ENCODE results near the gene ANTXR2.
"Not testable (repeated sequence)": the region's sequence is repeated elsewhere in the genome, so short reads cannot be mapped to it uniquely, and the experiment has no call there.

ANTXR2 gene

DNA sequence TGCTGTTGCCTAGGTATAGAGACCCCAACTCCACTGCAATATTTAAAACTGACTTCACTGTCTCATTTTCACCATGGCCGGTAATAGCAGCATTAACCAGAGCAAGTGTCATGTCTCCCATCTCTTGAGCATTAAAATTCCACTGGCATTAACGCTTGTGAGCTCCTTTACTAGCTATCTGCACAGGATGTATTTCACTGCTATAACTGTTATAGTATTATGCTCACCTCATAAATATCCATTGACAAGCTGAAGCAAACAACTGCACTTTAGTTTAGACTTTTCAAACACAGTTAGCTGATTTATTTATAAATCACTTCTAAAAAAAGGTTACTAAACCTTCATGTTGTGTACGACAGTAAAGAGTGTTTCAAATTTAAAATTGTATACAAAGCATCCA is 157.8 kb downstream of the ANTXR2 start:
- no peak for DNase-seq (ENCODE audit: low read depth)

DNA sequence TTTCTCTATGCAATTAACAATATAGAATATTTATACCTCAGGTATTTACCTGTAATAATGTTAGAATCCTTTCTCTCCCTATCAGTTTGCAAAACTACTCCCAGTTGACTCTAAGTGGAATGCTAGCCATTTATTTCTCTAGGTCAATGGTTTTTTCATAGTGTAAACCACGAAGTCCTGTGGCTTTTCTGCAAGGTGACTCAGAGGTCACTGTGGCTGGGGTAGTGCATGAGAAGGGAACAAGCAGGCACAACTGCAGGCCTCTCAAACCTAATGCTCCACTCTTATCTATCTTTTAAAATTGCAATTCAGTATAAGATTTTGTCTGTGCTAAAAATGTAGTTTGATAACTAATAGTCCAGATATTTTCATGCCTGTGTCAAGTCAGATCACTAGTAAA is 159.4 kb downstream of the ANTXR2 start:
- DNase-seq (ENCODE audit: low read depth) = no peak

DNA sequence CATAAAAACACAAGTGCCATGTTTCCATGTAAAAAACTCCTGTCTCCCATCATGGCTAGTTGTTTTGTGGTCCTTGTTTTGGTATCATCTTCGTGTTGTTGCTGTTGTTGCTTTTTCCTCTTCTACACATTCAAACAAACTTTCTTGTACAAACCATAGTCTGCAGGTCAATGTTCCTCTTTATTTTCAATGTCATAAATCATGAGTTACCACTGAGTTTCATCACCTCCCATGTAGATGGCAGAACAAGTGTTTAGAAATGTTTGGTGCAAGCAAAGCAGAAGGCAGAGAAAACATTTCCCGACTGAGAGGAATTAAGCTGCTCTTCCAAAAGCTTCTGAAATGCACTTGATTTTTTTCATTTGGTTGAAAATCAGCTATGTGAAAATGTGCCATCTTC is 166.0 kb downstream of the ANTXR2 start:
- no peak for DNase-seq (ENCODE audit: low read depth)

DNA sequence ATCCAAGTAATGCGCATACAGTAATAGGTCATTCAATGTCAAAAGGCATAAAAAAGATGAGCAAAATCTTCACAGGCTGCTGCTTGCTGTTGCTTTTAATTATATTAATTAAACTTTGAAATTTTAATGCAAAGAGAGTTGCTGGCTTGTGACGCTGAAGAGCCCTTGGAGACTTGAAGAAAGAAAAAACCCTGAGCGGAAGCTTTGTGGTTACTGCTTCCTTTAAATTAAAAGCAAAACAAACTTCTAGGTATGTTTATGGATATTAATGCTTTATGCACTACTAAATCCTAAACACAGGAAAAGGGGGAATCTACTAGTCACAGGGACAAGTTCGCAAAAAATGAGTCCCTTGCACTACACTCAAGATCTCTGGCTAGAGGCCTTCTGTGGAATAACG is 166.7 kb downstream of the ANTXR2 start:
- DNase-seq (ENCODE audit: low read depth) = no peak

DNA sequence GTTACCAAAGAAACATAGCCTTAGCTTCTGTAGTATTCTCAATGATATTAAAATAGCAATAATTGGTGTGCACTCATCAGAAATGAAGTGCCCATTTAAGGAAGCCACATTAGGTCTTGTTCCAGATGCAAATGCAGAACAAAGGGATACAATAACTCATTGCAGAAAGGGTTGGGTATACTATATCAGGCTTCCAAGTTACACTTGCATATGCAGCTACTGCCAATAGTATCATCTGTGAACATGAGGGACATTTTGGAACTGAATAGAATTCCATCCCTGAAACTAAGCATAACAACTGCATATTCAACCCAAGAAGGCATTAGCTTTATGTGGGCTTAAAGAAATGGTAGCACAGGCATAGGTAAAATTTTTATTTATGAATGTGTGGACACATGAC is 167.8 kb downstream of the ANTXR2 start:
- no peak for DNase-seq (ENCODE audit: low read depth)

DNA sequence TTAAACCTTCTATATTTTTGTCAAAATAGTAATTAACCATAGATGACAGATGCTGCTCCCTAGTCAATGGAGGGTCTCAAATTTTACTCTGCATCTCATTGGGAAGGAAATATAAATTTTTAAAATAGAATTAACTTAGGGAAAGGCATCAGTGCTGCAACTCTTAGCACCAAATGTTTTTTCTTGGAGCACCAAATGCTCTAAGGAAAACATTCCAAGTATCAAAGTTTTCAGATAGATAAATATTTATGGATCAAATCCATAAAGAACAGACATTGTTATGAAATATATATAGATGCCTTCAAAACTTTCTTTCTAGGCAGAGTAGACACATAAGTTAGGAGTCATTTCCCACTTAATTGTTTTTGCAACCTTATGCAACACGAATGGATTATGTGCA is 168.7 kb downstream of the ANTXR2 start:
- no peak for DNase-seq (ENCODE audit: low read depth)

DNA sequence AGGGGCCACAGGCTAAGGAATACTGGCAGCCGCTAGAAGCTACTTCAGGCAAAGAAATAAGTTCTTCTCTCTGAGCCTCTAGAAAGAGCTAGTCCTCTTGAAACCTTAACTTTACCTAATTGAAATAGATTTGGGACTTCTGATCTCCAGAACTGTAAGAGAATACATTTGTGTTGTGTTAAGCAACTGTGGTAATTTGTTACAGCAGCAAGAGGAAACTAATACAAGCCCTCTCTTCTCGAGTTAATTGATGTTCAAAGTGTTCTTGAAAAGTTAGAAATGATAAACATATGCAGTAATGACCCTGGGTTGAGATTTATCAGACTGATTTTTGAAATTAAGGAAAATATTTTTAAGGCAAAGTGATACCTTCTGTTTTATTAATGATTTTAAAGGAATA is 172.8 kb downstream of the ANTXR2 start:
- no peak for DNase-seq (ENCODE audit: low read depth)

DNA sequence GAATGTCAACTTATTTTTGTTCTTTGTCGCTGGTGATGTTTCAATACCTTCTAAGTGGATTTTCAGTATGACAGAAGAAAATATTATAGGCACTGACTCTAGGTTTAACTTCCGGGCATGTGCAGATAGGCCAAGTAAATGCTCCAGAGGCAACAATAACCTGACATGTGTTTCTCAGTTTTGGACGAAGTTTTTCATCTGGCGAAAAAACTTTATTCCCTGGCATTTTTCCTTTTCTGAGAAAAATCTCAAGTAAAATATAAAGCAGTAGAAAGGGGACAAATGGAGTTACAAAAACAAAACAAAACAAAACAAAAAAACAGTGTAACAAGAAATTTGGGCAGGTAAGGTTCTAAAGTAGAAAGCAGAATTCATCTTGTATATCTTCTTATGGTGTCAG is 173.5 kb downstream of the ANTXR2 start:
- no peak for DNase-seq (ENCODE audit: low read depth)

DNA sequence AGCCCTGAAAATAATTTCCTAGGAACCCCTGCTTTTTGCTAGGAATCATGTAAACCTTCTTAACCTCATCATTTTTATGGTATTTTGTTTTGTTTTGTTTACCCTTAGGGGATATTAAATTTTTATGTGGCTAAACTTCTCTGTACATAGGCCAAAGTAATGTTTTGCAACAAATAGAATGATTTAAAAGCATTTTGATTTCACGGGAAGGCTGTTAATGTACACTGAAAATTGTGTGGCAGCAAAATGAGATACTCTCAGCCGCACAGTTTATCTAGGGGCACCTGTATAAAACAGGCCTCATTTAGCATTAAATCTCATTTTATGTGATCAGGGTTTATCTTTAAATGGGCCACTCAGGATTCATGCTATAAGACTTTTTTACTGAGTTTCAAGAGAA is 175.0 kb downstream of the ANTXR2 start:
- no peak for DNase-seq (ENCODE audit: low read depth)

- DNase-seq (ENCODE audit: low read depth) = no peak
Measured at GRCh38 chr4:79897174-79897573, 175.9 kb downstream of the ANTXR2 start.

DNA sequence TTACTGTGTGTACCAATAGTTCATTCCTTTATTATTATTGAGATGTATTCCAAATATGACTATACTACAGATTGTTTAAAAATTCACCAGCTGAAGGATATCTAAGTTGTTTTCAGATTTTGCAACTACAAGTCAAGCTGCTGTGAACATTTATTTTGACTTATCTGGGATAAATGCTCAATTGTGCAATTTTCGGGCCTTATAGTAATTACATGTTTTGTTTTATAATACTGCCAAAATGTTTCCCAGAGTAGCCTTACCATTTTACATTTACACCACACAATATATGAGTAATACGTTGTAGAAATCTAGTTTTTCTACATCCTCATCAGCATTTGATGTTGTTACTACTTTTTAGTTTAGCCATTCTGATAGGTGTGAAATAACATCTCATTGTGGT is 179.6 kb downstream of the ANTXR2 start:
- DNase-seq (ENCODE audit: low read depth) = no peak

DNA sequence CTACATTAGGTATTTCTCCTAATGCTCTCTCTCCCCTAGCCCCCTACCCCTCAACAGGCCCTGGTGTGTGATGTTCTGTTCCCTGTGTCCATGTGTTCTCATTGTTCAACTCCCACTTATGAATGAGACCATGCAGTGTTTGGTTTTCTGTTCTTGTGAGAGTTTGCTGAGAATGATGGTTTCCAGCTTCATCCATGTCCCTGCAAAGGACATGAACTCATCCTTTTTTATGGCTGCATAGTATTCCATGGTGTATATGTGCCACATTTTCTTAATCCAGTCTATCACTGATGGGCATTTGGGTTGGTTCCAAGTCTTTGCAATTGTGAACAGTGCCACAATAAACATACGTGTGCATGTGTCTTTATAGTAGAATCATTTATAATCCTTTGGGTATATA is 184.0 kb downstream of the ANTXR2 start:
- not testable (repeated sequence) for DNase-seq (ENCODE audit: low read depth)

DNA sequence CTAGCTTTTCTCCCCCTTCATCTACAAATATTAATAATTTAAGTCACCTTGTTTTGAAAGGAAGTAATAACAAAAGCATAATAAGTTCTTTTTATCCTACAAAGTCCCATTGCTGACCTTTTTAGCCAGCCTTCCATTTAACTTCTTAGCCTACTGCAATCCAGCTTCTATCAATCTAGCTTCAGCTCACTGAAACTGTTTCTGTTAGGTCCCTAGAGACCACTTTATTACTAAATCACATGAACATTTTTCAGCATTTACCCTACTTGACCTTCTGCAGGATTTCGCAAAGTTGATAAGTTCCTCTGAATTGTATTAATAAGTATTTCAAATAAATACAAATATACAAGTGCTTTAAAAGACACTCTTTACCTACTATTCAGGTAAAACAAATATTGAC is 186.5 kb downstream of the ANTXR2 start:
- no peak for DNase-seq (ENCODE audit: low read depth)

GRCh38 chr4:79886021-79886420 is 187.0 kb downstream of the ANTXR2 start:
- no peak for DNase-seq (ENCODE audit: low read depth)

GRCh38 chr4:79883290-79883689 is 189.7 kb downstream of the ANTXR2 start:
- no peak for DNase-seq (ENCODE audit: low read depth)

DNA sequence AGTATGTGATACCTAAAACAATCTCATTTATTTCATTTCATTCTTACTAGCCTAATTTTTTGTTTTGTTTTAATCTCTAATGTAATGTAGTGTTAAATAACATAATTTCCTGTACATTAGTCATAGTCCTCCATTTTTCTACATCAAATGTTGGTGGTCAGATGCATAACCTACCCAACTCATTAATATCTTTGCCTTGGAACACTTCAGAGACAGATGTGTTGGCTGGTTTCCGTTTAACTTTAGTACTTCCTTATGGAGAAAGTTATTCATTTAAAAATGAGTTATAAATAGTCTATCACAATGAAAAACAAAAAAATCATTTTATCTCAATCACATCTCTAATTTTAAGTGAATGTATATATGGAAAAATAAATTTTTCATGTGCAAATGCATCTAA is 190.2 kb downstream of the ANTXR2 start:
- DNase-seq (ENCODE audit: low read depth) = no peak

GRCh38 chr4:79881407-79881806 is 191.6 kb downstream of the ANTXR2 start:
- no peak for DNase-seq (ENCODE audit: low read depth)

- DNase-seq (ENCODE audit: low read depth) = no peak
Measured at GRCh38 chr4:79877511-79877910, 195.5 kb downstream of the ANTXR2 start.

GRCh38 chr4:79875344-79875899 is 197.6 kb downstream of the ANTXR2 start:
- DNase-seq (ENCODE audit: low read depth) = no peak

GRCh38 chr4:79874197-79874596 is 198.8 kb downstream of the ANTXR2 start:
- DNase-seq (ENCODE audit: low read depth) = no peak

DNA sequence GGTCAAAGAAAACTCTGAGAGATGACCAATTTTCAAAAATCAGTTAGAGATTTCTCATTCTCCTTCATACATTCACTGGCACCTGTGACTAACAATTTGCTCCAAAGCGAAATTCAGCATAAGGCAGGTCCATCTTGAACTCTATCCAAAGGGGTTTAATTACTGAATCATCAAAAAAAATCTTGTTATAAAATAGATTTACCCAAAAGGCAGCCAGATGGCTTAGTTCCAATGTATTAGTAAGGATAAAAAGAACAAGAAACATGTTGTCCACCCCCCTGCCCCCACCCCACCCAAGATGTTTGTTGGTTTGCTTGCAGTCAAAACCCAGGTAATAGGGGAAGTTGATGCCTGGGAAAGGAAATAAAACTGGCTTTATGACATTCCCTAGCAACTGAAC is 200.3 kb downstream of the ANTXR2 start:
- no peak for DNase-seq (ENCODE audit: low read depth)

DNA sequence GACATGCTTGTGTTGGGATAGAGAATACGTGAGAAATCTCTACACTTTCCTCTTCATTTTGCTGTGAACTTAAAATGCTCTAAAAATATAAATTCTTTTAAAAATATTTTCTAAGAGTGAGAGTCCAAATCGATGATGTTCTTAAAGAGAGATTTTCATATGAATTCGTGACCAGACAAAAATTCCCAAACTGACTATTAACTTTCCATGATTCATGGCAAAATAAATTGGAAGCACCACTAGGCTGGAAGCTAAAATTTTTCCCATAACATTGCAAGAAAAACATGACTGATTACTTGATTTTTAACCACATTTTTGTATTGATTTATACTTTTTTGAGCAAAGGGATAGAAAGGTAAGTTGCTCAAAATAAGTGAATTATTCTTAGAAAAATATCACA is 201.1 kb downstream of the ANTXR2 start:
- DNase-seq (ENCODE audit: low read depth) = no peak

DNA sequence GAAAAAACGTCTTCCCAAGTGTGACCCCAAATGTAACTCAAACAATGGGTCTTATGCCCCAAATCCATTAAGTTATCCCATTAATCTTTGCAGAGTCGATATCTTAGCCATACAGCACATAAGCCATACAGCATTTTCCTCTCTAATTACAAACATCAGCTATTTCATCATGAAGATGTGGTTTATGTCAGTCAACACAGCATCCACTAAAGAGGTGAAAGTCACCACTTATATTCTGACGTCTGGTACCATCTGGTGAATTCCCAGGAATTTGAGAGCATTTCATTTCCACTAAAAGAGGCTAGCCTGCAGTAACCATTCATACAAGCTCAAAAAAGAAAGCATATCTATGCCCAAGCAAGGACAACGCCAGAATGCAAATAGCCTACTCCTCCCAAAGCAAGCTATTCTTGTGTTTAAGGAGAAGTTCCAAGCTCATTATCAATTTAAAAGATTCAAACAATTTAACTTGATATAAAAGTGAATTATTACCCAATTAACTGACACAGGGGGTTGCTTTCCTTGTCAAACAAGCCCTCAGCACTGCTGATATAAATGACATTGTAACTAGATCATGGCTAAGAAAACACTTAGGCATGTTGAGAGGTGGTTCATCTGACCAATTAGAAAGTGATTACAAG is 203.3 kb downstream of the ANTXR2 start:
- no peak for DNase-seq (ENCODE audit: low read depth)

DNA sequence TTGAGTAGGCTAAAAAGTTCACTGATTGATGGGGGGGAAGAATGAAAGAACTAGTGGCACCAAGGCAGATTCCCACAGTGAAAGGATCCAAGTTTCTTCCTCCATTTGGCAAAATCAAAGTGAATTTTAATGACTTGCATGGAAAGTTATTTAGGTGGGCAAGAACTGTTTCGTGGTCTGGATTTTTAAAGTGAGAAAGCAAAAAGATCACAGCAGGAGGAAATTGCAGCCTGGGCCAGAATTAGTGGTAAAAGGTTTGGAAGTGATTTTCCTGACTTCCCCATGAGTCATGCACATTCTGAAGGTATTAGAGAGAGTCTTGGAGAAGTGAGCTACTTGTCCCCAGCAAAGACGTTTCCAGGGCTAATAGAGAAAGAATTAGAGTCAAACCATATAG is 207.8 kb downstream of the ANTXR2 start:
- DNase-seq (ENCODE audit: low read depth) = no peak

All from stimulated activated CD8-positive, alpha-beta memory T cell treated with anti-CD3 and anti-CD28 coated beads, Interleukin-12 subunit alpha, Interleukin-12 subunit beta, amount 100 ng/mL, for 4 hours (primary cell).